HCEC 1CT (cell line): Measurements from ENCODE around the gene FREM1.

Experiments
- DNase-seq: peaks from one replicate; pipeline ENCODE4 v3.0.0-alpha.2; 2017

FREM1 gene

GRCh38 chr9:14866200-14866749, 44.0 kb downstream of the FREM1 start:
- no peak for DNase-seq

- no peak for DNase-seq
These were observed 45.9 kb downstream of the FREM1 start for GRCh38 chr9:14864309-14864708.

GRCh38 chr9:14863402-14863801, 46.8 kb downstream of the FREM1 start:
- no peak for DNase-seq

- DNase-seq = no peak
These were observed 52.6 kb downstream of the FREM1 start for GRCh38 chr9:14857449-14858305.

- DNase-seq = no peak
These were observed 60.4 kb downstream of the FREM1 start for GRCh38 chr9:14849851-14850250.

GRCh38 chr9:14849296-14849695, 60.9 kb downstream of the FREM1 start:
- DNase-seq = no peak

- DNase-seq = peak; percentile 20
These were observed 63.3 kb downstream of the FREM1 start for GRCh38 chr9:14846871-14847311.

- DNase-seq = no peak
These were observed 67.1 kb downstream of the FREM1 start for GRCh38 chr9:14843163-14843562.

GRCh38 chr9:14842269-14842668, 68.0 kb downstream of the FREM1 start:
- DNase-seq = no peak

GRCh38 chr9:14838701-14839100, 71.5 kb downstream of the FREM1 start:
- no peak for DNase-seq

GRCh38 chr9:14836885-14837284, 73.3 kb downstream of the FREM1 start:
- DNase-seq = no peak

GRCh38 chr9:14831661-14832060, 78.6 kb downstream of the FREM1 start:
- no peak for DNase-seq

- no peak for DNase-seq
These were observed 79.2 kb downstream of the FREM1 start for GRCh38 chr9:14831074-14831473.

- no peak for DNase-seq
These were observed 80.2 kb downstream of the FREM1 start for GRCh38 chr9:14830057-14830456.

- no peak for DNase-seq
These were observed 81.0 kb downstream of the FREM1 start for GRCh38 chr9:14829204-14829603.

GRCh38 chr9:14827805-14828204, 82.4 kb downstream of the FREM1 start:
- no peak for DNase-seq

- DNase-seq = no peak
These were observed 85.7 kb downstream of the FREM1 start for GRCh38 chr9:14824481-14824880.

- DNase-seq = no peak
These were observed 86.4 kb downstream of the FREM1 start for GRCh38 chr9:14823800-14824199.

GRCh38 chr9:14822666-14823065, 87.6 kb downstream of the FREM1 start:
- no peak for DNase-seq

GRCh38 chr9:14819183-14819582, 91.0 kb downstream of the FREM1 start:
- DNase-seq = no peak

- no peak for DNase-seq
These were observed 96.0 kb downstream of the FREM1 start for GRCh38 chr9:14814249-14814628.

- no peak for DNase-seq
These were observed 96.6 kb downstream of the FREM1 start for GRCh38 chr9:14813336-14814248.

GRCh38 chr9:14812806-14813205, 97.4 kb downstream of the FREM1 start:
- DNase-seq = no peak

- no peak for DNase-seq
These were observed 98.4 kb downstream of the FREM1 start for GRCh38 chr9:14811844-14812243.
